HUDEP-2 (cell line): ENCODE measurements around the gene DIS3L.
"Not testable (repeated sequence)": the region's sequence is repeated elsewhere in the genome, so short reads cannot be mapped to it uniquely, and the experiment has no call there.

Experiments used
- DNase-seq, 76 experiments: peaks; one replicate each; lab custom pipeline; 2025; ENCODE audit not compliant: unreplicated experiment in 76 of 76; lab: John Stamatoyannopoulos, UW

The DIS3L gene

DNA sequence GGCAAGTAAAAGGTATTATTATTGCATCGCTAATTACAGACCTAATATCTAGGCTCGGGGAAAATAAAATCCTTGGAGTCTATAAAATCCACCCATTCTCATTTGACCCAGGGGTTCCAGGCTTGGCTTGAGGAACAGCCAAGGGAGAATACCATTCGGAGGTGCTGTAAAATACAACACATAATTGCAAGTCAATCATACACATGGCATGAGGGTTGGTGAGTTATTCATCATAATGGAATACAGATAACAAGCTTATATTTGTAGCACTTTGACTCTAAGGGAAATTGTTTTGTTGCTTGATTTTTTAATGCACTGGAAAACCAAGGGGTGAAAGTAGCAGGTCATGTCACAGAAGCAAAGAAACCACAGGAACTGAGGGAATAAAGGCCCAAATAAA lies 16.8 kb upstream of the DIS3L start:
- no peak for DNase-seq

DNA sequence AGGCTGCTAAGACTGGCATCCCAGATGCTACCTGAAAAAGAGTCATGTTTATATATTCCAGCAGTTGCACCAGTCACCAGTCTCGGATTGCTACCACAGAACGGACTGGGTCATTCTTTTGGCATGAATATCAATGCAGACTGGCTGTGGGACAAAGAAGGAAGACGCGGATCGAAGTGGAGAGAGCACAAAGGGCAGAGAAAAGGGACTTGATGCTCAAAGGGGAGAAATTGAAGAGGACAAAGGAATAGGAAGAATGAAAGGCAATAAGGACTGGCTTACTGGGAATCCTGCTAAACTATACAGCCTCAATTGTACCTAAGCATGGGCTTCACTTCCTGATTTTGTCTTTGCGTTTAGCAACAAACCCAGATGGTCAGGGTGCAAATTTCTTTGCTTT lies 15.3 kb upstream of the DIS3L start:
- no peak for DNase-seq

DNA sequence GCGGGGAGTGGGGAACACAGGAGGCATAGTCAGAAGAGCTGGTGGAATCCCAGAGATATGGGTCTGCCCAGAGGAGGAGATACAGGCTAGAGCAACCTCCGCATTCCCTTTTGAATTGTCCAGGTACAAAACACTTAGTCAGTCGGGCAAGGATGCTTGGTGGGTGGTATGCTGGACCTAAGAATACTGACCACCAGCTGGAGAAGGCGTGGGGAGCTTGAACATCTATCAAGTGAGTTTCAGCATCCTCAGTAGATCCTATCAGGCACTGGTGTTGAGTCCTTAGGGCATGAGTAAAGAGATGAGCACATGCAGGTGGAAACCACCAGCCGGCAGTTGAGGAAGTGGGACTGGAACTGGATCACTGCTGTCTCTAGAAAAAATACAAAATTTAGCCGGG lies 14.7 kb upstream of the DIS3L start:
- no peak for DNase-seq

DNA sequence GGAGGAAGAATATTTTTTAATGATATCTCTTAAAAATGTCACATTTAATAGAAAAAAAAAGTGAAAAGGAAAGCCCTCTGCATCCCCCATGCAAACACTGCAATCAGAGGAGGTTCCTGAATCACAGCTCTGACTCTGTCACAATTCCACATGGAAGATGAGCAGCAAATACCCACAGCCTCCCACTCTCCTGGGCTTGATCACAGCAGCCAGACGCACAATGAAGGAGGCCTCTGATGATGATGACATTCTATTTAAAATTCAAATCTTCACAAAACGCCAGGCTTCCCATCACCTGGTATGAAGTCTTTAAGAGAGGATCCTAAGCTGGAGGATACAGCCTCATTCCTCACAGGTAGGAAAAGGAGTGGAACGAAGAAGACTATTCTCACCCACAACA lies 9.1 kb upstream of the DIS3L start:
- DNase-seq = no peak

DNA sequence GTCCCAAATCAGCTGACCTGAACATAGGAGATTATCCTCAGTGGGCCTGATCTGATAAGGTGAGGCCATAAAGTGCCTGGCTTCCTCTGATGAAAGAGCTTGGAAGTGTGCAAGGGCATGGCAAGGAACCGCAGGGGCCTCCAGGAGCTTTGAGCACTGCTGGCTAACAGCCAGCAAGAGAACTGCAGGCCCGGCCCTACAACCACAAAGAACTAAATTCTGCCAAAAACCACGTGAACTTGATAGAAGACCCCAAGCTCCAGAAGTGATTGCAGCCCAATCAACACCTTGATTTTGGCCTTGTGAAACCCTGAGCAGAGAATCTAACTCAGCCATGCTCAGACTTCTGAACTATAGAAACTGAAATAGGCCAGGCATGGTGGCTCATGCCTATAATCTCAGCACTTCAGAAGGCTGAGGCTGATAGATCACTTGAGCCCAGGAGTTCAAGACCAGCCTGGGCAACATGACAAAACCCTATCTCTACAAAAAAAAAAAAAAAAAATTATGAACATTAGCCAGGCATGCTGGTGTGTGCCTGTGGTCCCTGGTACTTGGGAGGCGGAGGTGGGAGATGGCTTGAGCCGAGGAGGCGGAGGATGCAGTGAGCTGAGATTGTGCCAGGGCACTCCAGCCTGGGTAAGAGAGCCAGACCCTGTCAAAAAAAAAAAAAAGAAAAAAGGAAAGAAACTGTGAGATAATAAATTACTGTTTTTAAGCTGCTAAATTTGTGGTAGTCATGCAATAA lies 7.7 kb upstream of the DIS3L start:
- peak in 27 of 76 experiments; percentile 4 to 64 (median 23) for DNase-seq

DNA sequence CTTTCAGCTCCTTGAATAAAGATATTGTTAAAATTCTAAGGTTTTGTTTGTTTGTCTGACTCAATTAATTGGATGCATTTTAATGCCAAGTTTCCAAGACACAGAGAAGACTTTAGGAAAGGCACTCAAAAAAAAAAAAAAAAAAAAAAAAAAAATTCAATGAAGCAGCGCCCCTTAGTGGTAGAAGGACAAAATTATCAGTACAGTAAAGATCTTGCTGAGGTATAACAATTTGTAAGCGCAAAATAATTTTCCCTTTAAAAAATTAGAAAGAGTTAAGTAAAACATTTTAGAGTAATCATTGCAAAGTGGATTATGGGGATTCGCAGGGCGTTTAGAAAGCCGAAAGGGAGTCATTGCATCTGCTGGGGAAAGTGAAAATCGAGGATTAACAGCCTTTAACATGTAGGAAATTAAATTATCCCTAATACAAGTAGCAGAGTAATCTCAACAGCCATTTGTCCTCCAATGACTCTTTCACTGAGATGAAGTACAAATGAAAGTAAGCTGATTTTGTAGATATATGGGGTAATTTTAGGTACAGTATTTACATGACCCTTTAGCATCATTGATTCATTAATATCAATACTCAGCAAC lies 5.8 kb upstream of the DIS3L start:
- DNase-seq = peak in 8 of 76 experiments; percentile 4 to 58 (median 34)

DNA sequence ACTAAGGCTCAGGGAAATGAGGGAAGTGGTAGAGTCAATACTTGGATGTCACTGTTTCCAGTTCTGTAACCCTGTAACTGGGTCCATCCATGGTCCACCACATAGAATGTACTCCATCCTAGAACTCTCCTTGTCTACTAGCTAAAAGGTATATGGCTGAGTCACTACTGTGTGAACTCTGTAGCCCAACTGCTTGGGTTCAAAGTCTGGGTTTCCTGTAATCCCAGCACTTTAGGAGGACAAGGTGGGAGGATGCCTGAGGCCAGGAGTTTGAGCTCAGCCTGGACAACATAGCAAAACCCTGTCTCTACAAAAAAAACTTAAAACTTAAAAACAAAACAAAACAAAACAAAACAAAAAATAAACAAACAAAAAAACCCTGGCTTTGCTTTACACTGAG lies 5.3 kb upstream of the DIS3L start:
- no peak for DNase-seq

DNA sequence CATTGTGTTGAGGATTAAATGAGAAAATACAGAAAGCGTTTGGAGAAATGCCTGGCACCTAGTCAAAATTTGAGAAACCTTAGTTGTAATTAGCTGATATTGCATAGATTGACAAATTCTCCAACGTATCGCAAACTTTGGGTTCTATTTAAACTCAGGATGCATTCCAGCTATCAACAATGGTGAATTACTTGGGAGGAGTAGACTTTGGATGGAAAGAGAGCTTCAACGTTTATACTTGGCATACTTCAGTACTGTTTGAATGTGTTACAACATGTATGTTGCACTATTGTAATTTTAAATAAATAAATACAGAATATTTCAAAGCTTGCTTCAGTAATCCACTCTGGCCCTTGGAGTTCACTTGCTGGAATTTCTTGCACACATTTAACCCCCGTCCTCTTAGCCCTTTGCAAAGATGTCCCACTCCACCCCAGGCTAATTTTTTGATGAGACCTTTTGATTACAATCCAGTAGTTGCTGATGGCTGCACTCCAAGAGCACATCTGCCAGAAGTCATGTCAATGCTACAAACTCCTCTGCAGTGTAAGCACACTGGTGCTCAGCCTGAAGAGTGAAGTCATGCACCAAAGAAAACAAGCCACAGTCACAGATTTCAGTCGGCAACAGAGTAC lies 4.7 kb upstream of the DIS3L start:
- peak in 52 of 76 experiments; percentile 7 to 62 (median 29) for DNase-seq

DNA sequence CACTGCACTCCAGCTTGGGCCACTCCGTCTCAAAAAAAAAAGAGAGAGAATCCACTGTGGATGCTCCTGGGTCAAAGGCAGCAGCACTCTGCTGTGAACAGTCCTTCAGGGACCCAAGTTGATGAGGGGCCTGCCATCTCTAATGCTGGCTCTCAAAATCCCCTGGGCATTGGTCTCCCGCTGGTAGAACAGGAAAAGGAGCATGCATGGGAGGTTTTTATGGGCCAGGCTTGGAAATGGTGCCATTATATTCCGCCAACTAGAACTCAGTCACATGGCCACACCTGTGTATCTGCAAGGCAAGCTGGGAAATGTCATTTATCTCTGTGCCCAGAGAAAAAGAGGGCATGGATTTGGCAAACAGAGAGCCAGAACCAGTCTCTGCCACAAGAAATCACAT lies 3.4 kb upstream of the DIS3L start:
- no peak for DNase-seq

DNA sequence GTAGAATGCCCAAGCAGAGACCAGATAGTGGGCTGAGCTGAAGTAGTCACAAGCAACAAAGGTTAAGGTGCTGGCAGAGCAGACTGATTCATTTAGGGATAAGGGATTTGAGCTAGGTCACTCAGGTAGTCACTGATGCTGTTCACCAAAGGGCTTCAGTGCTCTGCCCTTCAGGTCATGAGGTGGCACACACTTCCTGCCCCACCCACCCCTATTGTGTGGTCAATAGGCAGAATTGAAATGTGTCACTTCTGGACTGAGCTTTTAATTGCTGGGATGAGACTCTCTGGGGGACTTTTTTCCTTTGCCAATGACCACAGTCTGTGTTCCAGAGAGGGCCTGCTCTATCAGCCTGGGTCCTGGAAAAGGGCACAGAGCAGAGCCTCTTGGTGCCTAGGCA lies 2.9 kb upstream of the DIS3L start:
- no peak for DNase-seq

DNA sequence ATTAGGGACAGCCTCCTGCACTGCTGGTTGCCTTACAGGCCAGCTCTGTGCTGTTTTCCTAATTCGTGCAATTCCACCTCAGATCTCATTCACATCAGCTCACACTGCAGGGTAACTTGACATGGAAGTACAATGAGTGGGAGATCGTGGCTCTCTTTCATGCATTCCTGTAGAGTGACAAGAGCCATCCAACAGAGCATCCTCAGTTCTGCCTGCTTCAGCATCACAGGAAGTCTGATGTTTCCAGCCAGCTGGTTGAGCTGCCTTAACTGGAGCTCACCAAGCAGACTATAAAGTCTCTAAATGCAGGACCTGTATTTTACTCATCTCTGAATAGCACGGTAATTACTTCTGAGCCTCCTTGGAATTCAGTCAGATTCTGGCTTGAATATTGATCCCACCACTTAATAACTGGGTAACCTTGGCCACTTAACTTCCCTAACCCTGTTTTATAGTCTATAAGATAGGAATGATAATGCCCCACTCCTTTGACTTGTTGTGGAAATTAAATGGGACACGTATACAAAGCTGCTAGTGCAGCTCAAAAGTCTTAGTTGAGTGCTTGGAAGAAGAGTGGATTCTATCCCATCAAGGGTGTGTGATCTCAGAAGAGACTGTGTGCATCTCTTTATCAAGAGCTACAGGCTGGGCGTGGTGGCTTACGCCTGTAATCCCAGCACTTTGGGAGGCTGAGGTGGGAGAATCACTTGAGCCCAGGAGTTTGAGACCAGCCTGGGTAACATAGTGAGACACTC lies 1.4 kb upstream of the DIS3L start:
- DNase-seq = peak in 63 of 76 experiments; percentile 9 to 78 (median 49)

DNA sequence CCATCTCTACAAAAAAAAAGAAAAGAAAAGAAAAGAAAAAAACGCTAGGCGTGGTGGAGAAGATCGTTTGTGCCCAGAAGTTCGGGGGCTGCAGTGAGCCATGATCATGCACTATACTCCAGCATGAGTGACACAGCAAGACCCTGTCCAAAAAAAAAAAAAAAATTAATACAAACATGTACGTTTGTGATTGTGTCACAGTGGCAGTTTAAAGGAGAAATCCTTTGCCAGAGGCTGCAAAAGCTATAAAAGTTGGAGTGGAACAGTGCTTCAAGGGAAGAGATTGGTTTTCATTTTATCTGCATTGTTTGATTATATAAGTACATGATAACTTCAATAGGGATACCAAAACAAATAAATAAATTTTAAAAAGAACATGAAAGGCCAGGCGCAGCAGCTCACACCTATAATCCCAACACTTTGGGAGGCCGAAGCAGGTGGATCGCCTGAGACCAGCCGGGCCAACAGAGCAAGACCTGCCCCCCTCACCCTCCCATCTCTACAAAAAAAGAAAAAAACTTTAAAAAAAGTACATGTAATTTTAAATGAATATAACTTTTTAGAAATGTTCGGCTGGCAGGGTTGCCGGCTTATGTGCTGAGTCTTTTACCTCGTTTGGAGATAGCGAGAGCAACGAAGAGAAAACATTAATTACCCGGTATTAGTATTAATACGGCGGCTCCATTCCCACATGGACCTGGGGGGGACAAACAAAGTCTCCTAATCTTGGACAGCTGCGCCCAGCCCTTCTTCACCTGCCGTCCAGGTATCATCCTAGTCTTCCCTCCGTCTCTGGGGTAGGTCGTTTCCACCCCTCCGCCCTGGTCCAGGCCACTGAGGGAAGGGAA lies 573 bp upstream of the DIS3L start:
- peak in 3 of 76 experiments; percentile 9 to 56 (median 30) for DNase-seq

DNA sequence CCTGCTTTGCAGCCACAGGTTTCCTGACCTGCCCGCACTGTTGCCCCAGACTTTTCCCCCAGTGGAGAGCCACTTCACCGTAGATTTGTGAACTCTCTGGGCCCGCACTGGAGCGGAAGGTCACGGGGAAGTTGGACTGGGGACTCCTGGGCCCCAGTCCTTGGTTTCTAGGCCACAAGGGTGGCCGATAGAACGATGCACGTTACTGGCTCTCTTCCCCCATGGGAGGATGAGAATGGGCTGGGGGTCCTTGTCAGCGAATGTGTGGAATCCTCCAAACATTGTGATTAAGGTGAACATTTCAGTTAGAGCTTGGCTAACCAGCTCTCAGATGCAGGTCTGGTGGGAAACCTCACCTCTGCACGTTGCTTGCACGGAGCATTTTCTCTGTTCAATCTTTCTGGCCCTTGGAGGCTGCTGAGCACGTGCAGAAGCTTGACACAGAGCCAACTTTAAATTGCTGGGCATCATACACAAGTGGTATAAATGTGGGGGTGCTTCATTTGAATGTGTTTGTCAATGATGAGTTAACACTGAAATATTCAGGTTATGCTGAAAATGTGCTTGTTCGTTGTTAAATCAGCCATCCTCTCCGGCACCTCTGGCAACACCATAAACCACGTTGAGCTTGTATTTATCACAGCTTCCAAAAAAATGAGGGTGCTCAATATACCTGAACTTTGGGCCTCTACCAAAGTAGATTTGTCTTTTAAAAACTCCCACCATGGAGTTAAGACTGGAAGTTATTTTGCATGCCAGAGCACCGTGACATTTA lies 976 bp downstream of the DIS3L start:
- DNase-seq = peak in 58 of 76 experiments; percentile 14 to 69 (median 38)

DNA sequence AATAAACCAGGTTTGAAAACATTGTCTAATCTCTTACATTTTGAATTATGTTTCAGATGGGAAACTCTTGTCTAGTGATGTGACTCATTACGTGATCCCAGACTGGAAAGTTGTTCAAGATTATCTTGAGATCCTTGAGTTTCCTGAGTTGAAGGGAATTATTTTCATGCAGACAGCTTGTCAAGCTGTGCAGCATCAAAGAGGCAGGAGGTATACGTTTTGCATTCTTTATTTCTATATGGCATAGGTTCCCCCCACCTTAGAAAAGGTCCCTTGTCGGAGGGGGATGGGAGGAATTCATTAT lies 1.5 kb downstream of the DIS3L start:
- peak in 1 of 76 experiments; percentile 33 for DNase-seq

DNA sequence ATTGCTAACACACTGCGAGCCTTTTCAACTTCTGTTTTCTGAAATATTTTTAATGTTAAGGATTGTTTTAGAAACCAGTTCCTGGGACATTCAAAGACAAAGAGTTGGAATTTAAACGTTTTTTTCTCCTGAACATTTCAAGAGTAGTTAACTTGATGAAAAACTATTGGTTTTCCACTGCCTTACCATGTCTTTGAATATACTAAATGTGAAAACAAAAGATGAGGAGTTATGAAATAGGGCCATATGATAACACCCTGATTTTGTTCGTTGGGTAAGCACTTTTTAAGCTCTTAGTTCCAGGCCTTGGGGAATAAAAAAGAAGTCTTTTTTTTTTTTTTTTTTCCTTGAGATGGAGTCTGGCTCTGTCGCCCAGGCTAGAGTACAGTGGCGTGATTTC lies 2.8 kb downstream of the DIS3L start:
- no peak for DNase-seq

DNA sequence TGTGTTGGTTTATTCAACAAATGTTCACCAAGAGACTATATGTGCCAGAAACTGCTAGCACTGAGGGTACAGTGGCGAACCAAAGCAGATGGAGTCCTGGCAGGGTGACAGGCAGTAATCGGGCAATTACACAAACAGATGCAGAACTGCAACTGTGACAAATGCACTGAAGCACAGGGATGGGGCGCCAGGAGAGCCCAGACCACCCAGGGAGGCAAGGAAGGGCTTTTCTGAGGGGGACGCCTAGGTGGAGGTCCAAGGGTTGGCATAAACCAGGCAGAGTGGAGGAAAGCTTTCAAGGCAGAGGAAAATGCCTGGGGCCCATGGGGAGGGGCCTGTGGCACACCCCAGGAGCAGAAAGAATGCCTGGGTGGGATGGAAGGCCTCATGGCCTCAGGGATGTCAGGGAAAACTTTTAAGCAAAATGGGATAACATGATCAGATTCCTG lies 5.5 kb downstream of the DIS3L start:
- no peak for DNase-seq

DNA sequence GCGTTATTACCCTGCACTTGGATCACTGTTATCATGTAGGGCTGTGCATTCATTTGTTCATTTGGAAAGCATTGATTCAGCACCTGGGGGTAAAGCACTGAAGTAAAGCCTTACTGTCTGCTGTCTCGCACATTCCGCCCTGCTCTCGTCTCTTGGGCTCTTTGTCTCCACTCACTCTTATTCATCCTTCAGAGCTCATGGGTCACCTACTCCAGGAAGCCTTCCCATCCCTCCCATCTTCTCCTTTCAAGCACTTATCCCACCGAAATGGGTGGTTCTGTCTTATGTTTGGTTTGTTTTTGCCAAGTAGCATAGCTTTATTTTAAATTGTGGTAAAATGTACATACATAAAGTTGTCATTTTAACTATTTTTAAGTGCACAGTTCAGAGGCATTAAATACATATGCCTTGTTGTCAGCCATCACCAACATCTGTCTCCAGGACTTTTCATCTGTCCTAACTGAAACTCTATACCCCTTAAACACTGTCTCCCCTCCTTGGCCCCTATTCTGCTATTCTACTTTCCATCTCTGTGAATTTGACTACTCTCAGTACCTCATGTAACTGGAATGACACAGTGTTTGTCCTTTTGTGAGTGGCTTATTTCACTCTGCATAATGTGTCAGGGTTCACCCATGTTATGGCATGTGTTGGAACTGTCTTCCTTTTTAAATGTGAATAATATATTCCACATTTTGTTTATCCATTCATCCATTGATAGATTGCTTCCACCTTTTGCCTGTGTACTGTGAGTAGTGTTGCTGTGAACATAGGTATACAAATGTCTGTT lies 9.3 kb downstream of the DIS3L start:
- DNase-seq = no peak

DNA sequence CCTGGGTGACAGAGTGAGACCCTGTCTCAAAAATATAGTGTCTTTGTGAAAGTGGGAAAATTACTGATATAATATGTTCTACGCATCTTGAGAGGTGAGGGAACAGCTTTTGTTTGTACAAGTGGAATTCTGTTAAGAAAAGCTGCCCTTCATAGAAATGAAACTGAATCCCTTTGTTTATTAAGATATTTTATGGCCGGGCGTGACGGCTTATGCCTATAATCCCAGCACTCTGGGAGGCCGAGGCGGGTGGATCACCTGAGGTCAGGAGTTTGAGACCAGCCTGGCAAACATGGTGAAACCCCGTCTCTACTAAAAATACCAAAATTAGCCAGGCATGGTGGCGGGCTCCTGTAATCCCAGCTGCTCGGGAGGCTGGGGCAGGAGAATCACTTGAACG lies 11.1 kb downstream of the DIS3L start:
- not testable (repeated sequence) for DNase-seq

DNA sequence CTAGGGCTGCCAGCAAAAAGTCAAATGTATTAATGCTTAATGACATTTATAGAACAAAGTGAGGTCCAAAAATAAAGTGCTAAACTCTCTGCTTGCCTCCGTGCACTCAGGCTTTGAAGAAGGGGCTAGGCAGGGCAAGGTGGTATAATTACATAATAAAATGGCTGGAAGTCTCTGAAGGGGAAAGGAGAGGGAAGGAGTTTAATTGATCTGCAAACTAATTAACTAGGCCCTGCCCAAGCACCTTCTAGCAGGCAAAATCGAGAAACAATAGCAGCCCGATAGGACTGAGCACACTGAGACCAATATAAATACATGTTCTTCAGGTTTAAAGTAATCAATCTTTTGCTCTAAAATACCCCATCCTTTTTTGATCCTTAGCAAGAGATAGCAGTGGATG lies 13.0 kb downstream of the DIS3L start:
- DNase-seq = no peak
